ENCODE measurements around the gene C11orf58. TPM values are rescaled to one million over a fixed set of nuclear protein-coding genes. Genes with fewer than 3 reads are reported as not detected.

Gene C11orf58
- total and polyA plus RNA-seq, 2 donors (not counting 1 experiment from before 2014, with no cell fraction given), result 28.8 to 125 TPM

DNA sequence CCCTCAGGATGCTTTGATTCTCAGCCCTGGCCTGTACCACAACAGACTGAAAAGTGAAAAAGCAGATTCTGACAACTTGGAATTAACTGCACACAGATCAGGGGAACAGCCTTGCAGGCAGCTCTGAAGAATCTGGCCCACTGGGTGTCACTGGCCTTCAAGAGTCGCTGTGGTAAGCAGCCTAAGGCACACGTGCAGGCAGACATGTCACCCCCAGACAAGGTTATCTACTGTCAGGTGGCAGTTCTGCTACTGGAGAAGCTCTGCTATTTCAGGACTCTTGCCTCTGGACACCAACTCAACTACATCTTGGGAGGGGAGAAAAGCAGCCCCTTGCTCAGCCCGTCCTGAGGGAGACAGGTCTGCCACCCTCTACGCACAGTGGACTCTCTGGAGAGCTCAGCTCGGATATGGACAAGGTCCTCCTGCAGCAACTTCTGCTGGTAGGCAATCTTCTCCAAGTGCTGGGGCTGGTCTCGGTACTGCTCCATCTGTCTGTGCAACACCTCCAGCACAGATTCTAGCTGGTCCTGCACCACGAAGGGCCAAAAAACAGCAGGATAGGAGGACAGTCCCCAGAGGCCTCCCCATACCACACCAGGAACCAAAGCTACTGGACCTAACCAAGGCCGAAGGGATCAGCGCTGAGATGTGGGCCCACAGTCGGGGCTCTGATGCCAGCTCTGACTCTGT is 63.0 kb downstream of the C11orf58 start:
- Mint-ChIP-seq H3K27me3 (no peaks in the 10 kb centered on the region), H3K4me1 (no peaks in the 10 kb centered on the region), H3K27ac (no peak overlapping the region), H3K4me3 (no peak overlapping the region), H3K9me3 (ENCODE audit: insufficient read depth) (no peaks in the 10 kb centered on the region)
- no peak overlapping the region for H3K4me3 ChIP-seq (ENCODE audit: control extremely low read depth in 1 of 5, extremely low read depth in 1 of 5, insufficient read depth in 1 of 5, low read depth in 2 of 5, low read length in 4 of 5)
- no peaks in the 10 kb centered on the region for H3K36me3 ChIP-seq (replicated peaks in 1 of 2; ENCODE audit: control extremely low read depth in 1 of 2, control insufficient read depth in 1 of 2, extremely low read depth in 1 of 2, insufficient read depth in 2 of 2, low read length in 1 of 2)
- H3K4me1 ChIP-seq (ENCODE audit: control insufficient read depth in 2 of 2, insufficient read depth in 2 of 2, low read length in 2 of 2), result no peaks in the 10 kb centered on the region
- H3K9ac ChIP-seq (ENCODE audit: low read length), result no peak overlapping the region
- no peaks in the 10 kb centered on the region for H3K9me3 ChIP-seq (ENCODE audit: control extremely low read depth in 1 of 3, control insufficient read depth in 2 of 3, insufficient read depth in 1 of 3, low read length in 2 of 3)
- TF ChIP-seq, protein P1, sequence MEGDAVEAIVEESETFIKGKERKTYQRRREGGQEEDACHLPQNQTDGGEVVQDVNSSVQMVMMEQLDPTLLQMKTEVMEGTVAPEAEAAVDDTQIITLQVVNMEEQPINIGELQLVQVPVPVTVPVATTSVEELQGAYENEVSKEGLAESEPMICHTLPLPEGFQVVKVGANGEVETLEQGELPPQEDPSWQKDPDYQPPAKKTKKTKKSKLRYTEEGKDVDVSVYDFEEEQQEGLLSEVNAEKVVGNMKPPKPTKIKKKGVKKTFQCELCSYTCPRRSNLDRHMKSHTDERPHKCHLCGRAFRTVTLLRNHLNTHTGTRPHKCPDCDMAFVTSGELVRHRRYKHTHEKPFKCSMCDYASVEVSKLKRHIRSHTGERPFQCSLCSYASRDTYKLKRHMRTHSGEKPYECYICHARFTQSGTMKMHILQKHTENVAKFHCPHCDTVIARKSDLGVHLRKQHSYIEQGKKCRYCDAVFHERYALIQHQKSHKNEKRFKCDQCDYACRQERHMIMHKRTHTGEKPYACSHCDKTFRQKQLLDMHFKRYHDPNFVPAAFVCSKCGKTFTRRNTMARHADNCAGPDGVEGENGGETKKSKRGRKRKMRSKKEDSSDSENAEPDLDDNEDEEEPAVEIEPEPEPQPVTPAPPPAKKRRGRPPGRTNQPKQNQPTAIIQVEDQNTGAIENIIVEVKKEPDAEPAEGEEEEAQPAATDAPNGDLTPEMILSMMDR (IDR thresholded peaks at IDR 0.05), result no peak
- TF ChIP-seq EZH2 (IDR thresholded peaks at IDR 0.05; ENCODE audit: borderline replicate concordance, insufficient read depth, low read depth, low read length, poor library complexity, severe bottlenecking), result no peak
- H3K79me2 ChIP-seq (ENCODE audit: control insufficient read depth, insufficient read depth, low read length), result no peaks in the 10 kb centered on the region
- no peaks in the 10 kb centered on the region for H4K20me1 ChIP-seq (ENCODE audit: control insufficient read depth, insufficient read depth, low read length, poor library complexity, severe bottlenecking)
- DNase-seq (no peak), ATAC-seq (ENCODE audit: low read depth) (no peak)
- no peaks in the 10 kb centered on the region for H3K27me3 ChIP-seq (replicated peaks in 1 of 4; ENCODE audit: control extremely low read depth in 1 of 4, control insufficient read depth in 3 of 4, insufficient read depth in 4 of 4, low read length in 3 of 4)
- intact Hi-C loops (cut with micrococcal nuclease), result no loop called here
- no peak overlapping the region for H3K4me2 ChIP-seq (replicated peaks; ENCODE audit: low read depth, low read length, poor library complexity, severe bottlenecking)
- ChIA-PET CTCF (interaction anchor here (1.3 to 1.7 kb wide), 4 partner anchors 14 to 262 kb away, joined by 3 to 8 read pairs (median 5); no protein-coding TSS in a partner anchor), POLR2A (no interaction called here)
- H3K27ac ChIP-seq (ENCODE audit: low read length in 2 of 2), result no peak overlapping the region
- H2AFZ ChIP-seq (ENCODE audit: insufficient read depth, low read depth, low read length, poor library complexity, severe bottlenecking), result no peak overlapping the region
- 90% methylated on average over 6 of the region's 10 CpGs for WGBS (ENCODE audit: insufficient coverage)

DNA sequence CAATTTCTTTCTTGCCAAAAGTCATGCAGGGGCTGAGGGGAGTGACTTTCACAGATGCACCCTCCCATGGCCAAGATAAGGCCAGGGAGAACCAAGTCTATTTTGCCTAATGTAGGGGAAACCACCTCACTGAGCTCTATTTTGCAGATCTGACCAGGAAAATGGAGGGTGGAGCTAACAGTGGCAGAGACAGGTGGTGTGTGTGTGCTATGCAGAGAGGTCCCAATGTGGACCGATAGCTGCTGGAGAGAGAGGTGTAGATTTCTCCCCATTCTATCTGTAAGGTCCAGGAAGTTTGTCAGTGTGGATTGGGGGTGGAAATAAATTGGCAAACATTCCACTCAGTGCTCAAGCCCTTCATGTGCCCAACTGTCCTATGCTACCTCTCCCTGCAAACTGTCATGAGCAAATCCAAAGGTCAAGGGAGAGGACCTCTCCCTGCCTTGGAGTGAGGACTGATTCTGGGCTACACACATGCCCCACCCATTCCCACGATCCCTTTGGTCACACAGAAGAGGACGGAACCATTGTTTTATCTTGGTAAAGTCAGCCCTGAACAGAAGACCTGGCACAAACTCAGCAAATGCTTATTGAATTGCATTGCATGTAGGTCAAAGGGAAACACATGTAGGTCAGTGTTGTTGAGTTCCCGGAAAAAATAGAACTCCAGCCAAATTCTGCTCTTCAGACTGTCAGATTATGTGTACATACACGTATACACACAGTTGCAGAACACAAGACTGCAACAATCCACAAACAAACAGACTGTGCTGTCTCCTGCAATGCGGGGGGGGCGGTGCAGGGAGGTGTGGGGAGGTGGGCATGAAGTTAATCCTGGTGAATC is 65.9 kb downstream of the C11orf58 start:
- Histone ChIP-seq H3K9ac (ENCODE audit: low read length) (no peak overlapping the region), H3K27me3 (replicated peaks in 1 of 4; ENCODE audit: control extremely low read depth in 1 of 4, control insufficient read depth in 3 of 4, insufficient read depth in 4 of 4, low read length in 3 of 4) (no peaks in the 10 kb centered on the region), H3K27ac (ENCODE audit: low read length in 2 of 2) (no peak overlapping the region), H3K79me2 (ENCODE audit: control insufficient read depth, insufficient read depth, low read length) (no peaks in the 10 kb centered on the region), H3K4me1 (ENCODE audit: control insufficient read depth in 2 of 2, insufficient read depth in 2 of 2, low read length in 2 of 2) (no peaks in the 10 kb centered on the region), H2AFZ (ENCODE audit: insufficient read depth, low read depth, low read length, poor library complexity, severe bottlenecking) (no peak overlapping the region), H3K4me2 (replicated peaks; ENCODE audit: low read depth, low read length, poor library complexity, severe bottlenecking) (no peak overlapping the region), H3K4me3 (ENCODE audit: control extremely low read depth in 1 of 5, extremely low read depth in 1 of 5, insufficient read depth in 1 of 5, low read depth in 2 of 5, low read length in 4 of 5) (no peak overlapping the region), H3K36me3 (replicated peaks in 1 of 2; ENCODE audit: control extremely low read depth in 1 of 2, control insufficient read depth in 1 of 2, extremely low read depth in 1 of 2, insufficient read depth in 2 of 2, low read length in 1 of 2) (no peaks in the 10 kb centered on the region), H3K9me3 (ENCODE audit: control extremely low read depth in 1 of 3, control insufficient read depth in 2 of 3, insufficient read depth in 1 of 3, low read length in 2 of 3) (no peaks in the 10 kb centered on the region), H4K20me1 (ENCODE audit: control insufficient read depth, insufficient read depth, low read length, poor library complexity, severe bottlenecking) (no peaks in the 10 kb centered on the region)
- intact Hi-C loops (cut with micrococcal nuclease), result no loop called here
- CTCF ChIA-PET, result no interaction called here
- DNase-seq (no peak), ATAC-seq (ENCODE audit: low read depth) (no peak)
- H3K4me1 Mint-ChIP-seq, result peaks cover 2% of the 10 kb centered on the region
- TF ChIP-seq, protein P1 (IDR thresholded peaks at IDR 0.05), result no peak
- no peak for TF ChIP-seq EZH2 (IDR thresholded peaks at IDR 0.05; ENCODE audit: borderline replicate concordance, insufficient read depth, low read depth, low read length, poor library complexity, severe bottlenecking)
- POLR2A ChIA-PET, result no interaction called here
- no peaks in the 10 kb centered on the region for H3K27me3 Mint-ChIP-seq
- no peak overlapping the region for H3K27ac Mint-ChIP-seq
- H3K9me3 Mint-ChIP-seq (ENCODE audit: insufficient read depth), result no peaks in the 10 kb centered on the region
- no peak overlapping the region for H3K4me3 Mint-ChIP-seq
- WGBS (ENCODE audit: insufficient coverage), result 94% methylated on average over 6 of the region's 7 CpGs
